SK-N-DZ (cell line): ENCODE measurements around the gene FAM89B.

Source experiments
- DNase-seq: peaks from one replicate; pipeline ENCODE4 v3.0.0-alpha.2; 2015; ENCODE audit warnings: low spot score

The FAM89B gene

GRCh38 chr11:65538915-65539743 lies 33.2 kb upstream of the FAM89B start:
- no peak for DNase-seq

- DNase-seq, result no peak
Measured at GRCh38 chr11:65539744-65540289, 32.5 kb upstream of the FAM89B start.

- peak; percentile 80 for DNase-seq
Measured at GRCh38 chr11:65540290-65541092, 31.8 kb upstream of the FAM89B start.

- no peak for DNase-seq
Measured at GRCh38 chr11:65541093-65541982, 31.0 kb upstream of the FAM89B start.

GRCh38 chr11:65542738-65543390 lies 29.5 kb upstream of the FAM89B start:
- no peak for DNase-seq

GRCh38 chr11:65545853-65546216 lies 26.5 kb upstream of the FAM89B start:
- DNase-seq, result no peak

GRCh38 chr11:65546217-65546958 lies 25.9 kb upstream of the FAM89B start:
- peak; percentile 64 for DNase-seq

- no peak for DNase-seq
Measured at GRCh38 chr11:65547446-65548125, 24.8 kb upstream of the FAM89B start.

GRCh38 chr11:65548395-65548794 lies 23.9 kb upstream of the FAM89B start:
- no peak for DNase-seq

GRCh38 chr11:65549096-65549495 lies 23.2 kb upstream of the FAM89B start:
- no peak for DNase-seq

- peak; percentile 67 for DNase-seq
Measured at GRCh38 chr11:65551572-65552387, 20.6 kb upstream of the FAM89B start.

GRCh38 chr11:65552388-65552951 lies 19.9 kb upstream of the FAM89B start:
- DNase-seq, result peak; percentile 30

- peak; percentile 79 for DNase-seq
Measured at GRCh38 chr11:65553301-65554001, 18.9 kb upstream of the FAM89B start.

- no peak for DNase-seq
Measured at GRCh38 chr11:65554057-65554818, 18.1 kb upstream of the FAM89B start.

GRCh38 chr11:65554842-65555430 lies 17.4 kb upstream of the FAM89B start:
- no peak for DNase-seq

GRCh38 chr11:65555693-65556231 lies 16.6 kb upstream of the FAM89B start:
- DNase-seq, result no peak
